GM21360 (cell line): ENCODE measurements around the gene PGF.
"Not testable (repeated sequence)": the region's sequence is repeated elsewhere in the genome, so short reads cannot be mapped to it uniquely, and the experiment has no call there.

Experiments used
- ATAC-seq: cut with Tn5 transposase; IDR thresholded peaks from one replicate; pipeline ENCODE4 v1.9.1; 2021; ENCODE audit warnings: mild to moderate bottlenecking, moderate library complexity; ENCODE audit not compliant: unreplicated experiment

PGF gene

GRCh38 chr14:74955229-74956026 lies at the start of gene PGF:
TSS of gene PGF (minus strand) at chr14:74955597. CDS start at chr14:74955242, 355 bp downstream.
- ATAC-seq = no peak

GRCh38 chr14:75003250-75004027 lies 48.0 kb upstream of the PGF start:
- no peak for ATAC-seq

DNA sequence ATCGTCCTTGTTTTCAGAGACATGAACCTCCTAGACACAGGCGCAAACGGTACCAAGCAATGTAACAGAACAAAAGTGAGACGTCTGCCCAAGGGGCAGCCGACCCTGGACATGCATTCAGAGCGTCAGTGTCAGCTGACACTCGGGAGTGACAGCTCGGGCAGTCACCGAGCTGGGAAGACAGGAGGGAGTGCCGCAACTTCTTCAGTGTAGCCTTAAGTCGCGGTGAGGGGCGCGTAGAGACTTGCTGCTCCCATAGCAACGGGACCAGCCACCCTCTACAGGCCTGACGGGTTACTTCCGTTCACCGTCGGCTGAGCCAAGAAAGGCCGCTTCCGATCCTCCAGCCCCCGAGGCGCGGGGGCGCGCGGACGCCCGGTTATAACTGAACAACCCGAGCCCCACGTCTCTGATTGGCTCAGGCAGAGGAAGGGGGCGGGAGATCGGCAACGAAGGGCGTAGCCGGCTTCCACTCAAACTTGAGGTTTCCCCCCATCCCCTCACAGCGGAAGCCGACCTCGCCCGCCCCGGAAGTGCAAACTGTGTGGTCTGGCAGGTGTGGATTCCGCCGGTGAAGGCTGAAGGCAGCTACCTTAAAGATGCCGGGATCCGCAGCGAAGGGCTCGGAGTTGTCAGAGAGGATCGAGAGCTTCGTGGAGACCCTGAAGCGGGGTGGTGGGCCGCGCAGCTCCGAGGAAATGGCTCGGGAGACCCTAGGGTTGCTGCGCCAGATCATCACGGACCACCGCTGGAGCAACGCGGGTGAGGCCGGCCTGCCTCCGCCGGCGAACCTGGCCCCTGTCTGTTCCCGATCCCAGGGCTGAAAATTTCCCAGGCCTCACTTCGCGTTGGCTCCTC lies 47.2 kb upstream of the PGF start, which contains the start of gene EIF2B2:
Gene EIF2B2 (plus strand): TSS at position 530 of the 858 bp plus-strand sequence. CDS start 70 bp downstream, at position 600.
- peak; percentile 94 for ATAC-seq

DNA sequence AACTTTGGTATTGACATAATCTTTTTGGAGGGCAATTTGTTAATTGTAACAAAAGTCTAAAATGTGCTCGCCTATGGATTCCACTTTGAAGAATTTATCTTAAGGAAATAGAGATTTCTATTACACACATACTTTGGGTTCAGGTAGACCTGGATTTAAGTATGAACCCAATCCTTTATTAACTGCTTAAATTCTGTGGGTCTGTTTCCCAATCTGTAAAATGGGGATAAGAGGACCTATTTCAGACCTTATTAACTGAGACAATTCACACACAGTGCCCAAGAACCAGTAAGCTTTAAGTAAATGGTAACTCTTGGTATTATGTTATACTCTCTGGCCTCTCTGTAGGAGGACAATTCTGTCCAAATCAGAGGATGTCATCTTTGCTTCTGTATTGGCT lies 46.5 kb upstream of the PGF start:
- ATAC-seq = no peak

- ATAC-seq = no peak
These were observed 45.9 kb upstream of the PGF start for GRCh38 chr14:75001261-75001660.

DNA sequence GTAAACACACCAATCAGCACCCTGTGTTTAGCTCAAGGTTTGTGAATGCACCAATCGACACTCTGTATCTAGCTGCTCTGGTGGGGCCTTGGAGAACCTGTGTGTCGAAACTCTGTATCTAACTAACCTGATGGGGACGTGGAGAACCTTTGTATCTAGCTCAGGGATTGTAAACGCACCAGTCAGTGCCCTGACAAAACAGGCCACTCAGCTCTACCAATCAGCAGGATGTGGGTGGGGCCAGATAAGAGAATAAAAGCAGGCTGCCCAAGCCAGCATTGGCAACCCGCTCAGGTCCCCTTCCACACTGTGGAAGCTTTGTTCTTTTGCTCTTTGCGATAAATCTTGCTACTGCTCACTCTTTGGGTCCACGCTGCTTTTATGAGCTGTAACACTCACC lies 40.4 kb upstream of the PGF start:
- ATAC-seq = not testable (repeated sequence)

DNA sequence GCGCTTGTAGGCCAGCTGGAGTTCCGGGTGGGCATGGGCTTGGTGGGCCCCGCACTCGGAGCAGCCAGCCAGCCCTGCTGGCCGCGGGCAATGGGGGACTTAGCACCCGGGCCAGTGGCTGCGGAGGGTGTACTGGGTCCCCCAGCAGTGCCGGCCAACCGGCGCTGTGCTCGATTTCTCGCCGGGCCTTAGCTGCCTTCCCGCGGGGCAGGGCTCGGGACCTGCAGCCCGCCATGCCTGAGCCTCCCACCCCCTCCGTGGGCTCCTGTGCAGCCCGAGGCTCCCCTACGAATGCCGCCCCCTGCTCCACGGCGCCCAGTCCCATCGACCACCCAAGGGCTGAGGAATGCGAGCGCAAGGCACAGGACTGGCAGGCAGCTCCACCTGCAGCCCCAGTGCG lies 38.8 kb upstream of the PGF start:
- not testable (repeated sequence) for ATAC-seq

DNA sequence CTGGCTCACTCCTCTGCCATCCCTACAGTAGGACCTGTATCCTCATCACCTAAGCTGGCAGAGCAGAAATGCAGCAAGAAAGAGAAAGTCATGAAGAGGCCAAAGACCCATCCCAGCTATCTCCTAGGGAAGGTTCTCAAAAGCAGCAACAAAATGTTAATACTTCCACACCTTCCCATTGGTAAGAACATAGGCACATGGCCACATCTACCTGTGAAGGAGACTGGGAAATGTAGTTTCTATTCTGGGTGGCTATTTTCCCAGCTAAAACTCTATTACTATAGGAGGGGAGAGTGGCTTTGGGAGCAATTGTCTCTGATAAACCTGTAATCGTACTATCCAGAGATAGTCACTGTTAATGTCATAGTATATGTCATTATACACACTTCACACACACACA lies 33.6 kb upstream of the PGF start:
- no peak for ATAC-seq

- ATAC-seq = no peak
These were observed 32.7 kb upstream of the PGF start for GRCh38 chr14:74988131-74988530.

- no peak for ATAC-seq
These were observed 30.4 kb upstream of the PGF start for GRCh38 chr14:74985806-74986205.

- ATAC-seq = no peak
These were observed 29.6 kb upstream of the PGF start for GRCh38 chr14:74985028-74985310.

DNA sequence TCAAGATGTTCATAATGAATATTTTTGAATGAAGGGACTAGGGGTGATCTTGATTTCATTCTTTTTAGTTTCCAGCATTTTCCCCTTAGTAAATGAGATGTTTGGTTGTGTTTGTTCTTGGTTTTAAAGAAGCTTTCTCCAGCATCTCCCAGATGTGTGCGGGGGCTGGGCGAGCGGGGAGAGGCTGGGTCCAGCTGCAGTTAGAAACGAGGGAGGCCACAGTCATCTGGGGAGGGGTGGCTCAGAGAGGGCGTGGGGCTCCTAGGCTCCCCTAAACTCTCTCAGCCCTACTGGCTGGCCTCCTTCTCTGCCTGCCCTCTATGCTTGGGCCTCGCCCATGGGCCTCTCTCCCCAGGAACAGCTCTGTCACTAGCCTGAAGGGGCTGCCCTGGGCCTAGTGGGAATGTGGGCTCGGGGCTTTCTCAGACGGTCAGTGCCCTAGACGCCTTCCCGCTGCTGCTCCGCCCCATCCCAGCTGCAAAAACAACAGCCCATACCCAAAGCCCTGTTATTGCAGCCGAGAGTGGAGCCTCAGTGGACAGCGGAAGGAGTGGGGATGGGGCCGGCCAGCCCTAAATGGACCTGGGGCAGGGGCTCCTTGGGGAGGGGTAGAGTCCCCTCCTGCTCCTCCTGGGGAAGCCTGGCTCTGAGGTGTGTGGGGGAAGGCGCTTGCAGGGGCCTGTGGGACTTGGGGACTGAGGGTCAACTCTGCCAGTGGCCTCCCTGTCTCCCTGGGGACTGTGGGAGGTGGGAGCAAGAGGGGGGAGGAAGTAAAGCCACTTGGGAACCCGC lies 29.0 kb upstream of the PGF start:
- no peak for ATAC-seq

- ATAC-seq = no peak
These were observed 27.9 kb upstream of the PGF start for GRCh38 chr14:74983343-74983742.

DNA sequence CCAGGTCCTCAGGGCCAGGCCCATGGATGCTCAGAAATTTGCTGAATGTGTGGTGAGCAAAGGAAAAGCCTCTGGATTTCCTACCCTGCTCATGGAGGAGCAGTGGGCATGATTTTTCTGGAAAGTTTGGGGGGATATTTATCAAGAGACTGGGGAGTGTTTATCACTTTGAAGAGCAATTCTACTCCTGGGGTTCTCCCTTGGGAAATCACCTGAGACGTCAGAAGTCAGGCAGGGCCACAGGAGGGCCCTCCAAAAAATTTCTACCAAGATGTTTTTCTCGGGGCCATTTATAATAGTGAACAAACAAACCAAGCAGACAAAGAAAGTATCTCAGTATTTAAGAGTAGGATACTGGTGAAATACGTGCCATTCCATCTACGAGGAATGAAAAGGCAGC lies 27.3 kb upstream of the PGF start:
- ATAC-seq = no peak

DNA sequence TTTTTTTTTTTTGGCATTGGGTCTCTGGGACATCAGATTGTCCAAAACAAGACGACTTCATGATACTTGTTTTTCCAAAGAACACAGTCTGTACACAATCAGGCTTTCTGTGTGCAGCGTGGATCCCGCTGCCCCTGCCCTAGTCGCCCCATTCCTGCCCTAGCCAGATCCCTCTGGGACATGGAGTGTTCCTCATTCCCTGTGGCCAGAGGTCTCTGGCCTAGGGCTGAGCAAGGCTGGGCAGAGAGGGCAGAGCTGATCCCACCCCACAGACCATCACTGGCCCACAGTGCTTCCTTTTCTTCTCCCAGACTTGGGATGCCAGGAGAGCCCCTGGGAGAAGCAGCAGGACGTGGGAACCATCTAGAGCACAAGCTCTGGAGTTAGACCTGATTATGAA lies 26.4 kb upstream of the PGF start:
- no peak for ATAC-seq

DNA sequence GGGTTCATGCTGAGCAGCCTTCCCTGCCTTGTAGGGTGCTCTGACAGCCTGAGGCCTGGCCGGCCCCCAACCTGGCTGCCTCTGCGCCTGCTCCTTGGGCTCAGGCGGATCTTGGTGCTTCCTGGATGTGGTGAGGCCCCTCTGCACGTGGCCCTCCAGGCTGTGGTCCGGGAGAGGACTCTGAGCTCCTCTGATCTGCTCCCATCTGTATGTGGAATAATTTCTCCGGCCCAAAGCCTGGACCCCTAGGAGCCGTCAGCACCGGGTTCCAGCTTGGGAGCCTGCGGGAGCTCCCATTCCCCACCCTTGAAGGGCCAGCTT lies 26.0 kb upstream of the PGF start:
- ATAC-seq = no peak

- no peak for ATAC-seq
These were observed 25.5 kb upstream of the PGF start for GRCh38 chr14:74980731-74981461.

GRCh38 chr14:74980398-74980730 lies 25.0 kb upstream of the PGF start:
- ATAC-seq = no peak

- no peak for ATAC-seq
These were observed 24.3 kb upstream of the PGF start for GRCh38 chr14:74979442-74980397.
